Measurements from ENCODE around the gene HIVEP2.

DNA sequence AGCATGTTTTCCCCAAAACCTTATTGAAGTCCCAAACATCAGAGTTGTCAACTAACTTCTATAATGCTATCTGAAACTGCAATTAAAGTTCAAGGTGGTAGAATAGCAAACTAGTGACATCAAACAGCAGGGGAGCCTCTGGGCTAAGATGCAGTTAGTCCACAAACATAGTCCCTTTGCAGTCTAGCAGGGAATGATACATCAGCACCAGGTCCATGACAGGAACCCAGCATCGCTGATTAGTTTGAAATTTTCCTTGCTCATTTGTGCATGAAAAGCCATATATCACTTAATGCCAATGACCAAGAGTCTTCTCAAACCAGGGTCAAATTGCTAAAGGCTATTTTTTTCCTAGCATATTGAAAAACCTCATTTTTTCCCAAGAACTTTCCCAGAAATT is 145.3 kb downstream of the HIVEP2 start:
- TF ChIP-seq, protein P1, sequence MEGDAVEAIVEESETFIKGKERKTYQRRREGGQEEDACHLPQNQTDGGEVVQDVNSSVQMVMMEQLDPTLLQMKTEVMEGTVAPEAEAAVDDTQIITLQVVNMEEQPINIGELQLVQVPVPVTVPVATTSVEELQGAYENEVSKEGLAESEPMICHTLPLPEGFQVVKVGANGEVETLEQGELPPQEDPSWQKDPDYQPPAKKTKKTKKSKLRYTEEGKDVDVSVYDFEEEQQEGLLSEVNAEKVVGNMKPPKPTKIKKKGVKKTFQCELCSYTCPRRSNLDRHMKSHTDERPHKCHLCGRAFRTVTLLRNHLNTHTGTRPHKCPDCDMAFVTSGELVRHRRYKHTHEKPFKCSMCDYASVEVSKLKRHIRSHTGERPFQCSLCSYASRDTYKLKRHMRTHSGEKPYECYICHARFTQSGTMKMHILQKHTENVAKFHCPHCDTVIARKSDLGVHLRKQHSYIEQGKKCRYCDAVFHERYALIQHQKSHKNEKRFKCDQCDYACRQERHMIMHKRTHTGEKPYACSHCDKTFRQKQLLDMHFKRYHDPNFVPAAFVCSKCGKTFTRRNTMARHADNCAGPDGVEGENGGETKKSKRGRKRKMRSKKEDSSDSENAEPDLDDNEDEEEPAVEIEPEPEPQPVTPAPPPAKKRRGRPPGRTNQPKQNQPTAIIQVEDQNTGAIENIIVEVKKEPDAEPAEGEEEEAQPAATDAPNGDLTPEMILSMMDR (IDR thresholded peaks at IDR 0.05), result no peak
- TF ChIP-seq EZH2 (IDR thresholded peaks at IDR 0.05; ENCODE audit: borderline replicate concordance, insufficient read depth, low read depth, low read length, poor library complexity, severe bottlenecking), result no peak
